PC-3 (cell line): ENCODE measurements around the gene UCP2.

Experiments
- EZH2phosphoT487 ChIP-seq: fragments of 300-600 bp; sonication (generic); IDR thresholded peaks from 2 replicates; pipeline ENCODE4 v1.6.1; 2018; ENCODE audit warnings: mild to moderate bottlenecking, antibody characterized with exemption, low read length, borderline replicate concordance
- TF ChIP-seq, protein P1 (sequence below): fragments of 300-600 bp; sonication (generic); conservative IDR thresholded peaks from 2 replicates; pipeline ENCODE4 v1.5.1; 2017; ENCODE audit warnings: antibody characterized with exemption, low read depth, mild to moderate bottlenecking, low read length

DNA sequence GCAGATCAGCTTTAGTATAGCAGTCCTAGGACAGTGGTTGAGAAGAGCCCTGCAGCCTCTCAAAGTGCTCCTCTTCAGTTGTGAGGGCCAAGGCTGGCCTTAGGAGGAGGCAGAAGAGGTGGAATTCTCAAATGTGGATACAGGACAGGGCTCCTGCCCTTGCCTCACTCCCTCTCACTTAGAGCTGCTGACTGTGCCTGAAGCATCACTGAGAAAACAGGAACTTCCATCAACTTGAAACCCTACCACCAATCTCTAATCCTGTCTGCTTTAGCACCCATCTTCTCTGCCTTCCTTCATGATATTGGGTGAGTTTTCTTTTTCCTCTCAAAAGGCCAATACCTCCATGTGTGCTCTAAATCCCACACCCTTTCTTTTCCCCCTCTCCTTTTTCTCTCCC, 40.6 kb upstream of the UCP2 start:
- TF ChIP-seq, protein P1, sequence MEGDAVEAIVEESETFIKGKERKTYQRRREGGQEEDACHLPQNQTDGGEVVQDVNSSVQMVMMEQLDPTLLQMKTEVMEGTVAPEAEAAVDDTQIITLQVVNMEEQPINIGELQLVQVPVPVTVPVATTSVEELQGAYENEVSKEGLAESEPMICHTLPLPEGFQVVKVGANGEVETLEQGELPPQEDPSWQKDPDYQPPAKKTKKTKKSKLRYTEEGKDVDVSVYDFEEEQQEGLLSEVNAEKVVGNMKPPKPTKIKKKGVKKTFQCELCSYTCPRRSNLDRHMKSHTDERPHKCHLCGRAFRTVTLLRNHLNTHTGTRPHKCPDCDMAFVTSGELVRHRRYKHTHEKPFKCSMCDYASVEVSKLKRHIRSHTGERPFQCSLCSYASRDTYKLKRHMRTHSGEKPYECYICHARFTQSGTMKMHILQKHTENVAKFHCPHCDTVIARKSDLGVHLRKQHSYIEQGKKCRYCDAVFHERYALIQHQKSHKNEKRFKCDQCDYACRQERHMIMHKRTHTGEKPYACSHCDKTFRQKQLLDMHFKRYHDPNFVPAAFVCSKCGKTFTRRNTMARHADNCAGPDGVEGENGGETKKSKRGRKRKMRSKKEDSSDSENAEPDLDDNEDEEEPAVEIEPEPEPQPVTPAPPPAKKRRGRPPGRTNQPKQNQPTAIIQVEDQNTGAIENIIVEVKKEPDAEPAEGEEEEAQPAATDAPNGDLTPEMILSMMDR, result no peak
- TF ChIP-seq EZH2phosphoT487, result no peak
